Naive B cell (primary cell): ENCODE data around the gene STARD13. TPM values are rescaled to one million over a fixed set of nuclear protein-coding genes. Genes with fewer than 3 reads are reported as not detected.
"Not testable (repeated sequence)": the region's sequence is repeated elsewhere in the genome, so short reads cannot be mapped to it uniquely, and the experiment has no call there.

Source experiments
- ATAC-seq, 2 donors: fragments of 150-1000 bp; cut with Tn5 transposase; 2 replicates each; pipeline ENCODE4 v1.10.0; 2021; ENCODE audit warnings: low read depth in 2 of 2, mild to moderate bottlenecking in 2 of 2, moderate library complexity in 2 of 2
- DNase-seq: peaks from one replicate; pipeline ENCODE4 v3.0.0; 2022
- H3K27ac Mint-ChIP-seq, 6 donors: one replicate each; pipeline ENCODE4 v1.8.0; 2020 to 2022; ENCODE audit warnings: mild to moderate bottlenecking in 6 of 6, mixed read lengths in 6 of 6, moderate library complexity in 5 of 6, inconsistent platforms in 2 of 6
- H3K27me3 Mint-ChIP-seq, 3 donors: one replicate each; pipeline ENCODE4 v1.8.0; 2021 to 2022; ENCODE audit warnings: mixed read lengths in 3 of 3, mild to moderate bottlenecking in 1 of 3
- H3K36me3 Mint-ChIP-seq, 2 donors: one replicate each; pipeline ENCODE4 v1.8.0; 2020 to 2022; ENCODE audit warnings: mixed read lengths in 2 of 2, inconsistent platforms in 1 of 2, mild to moderate bottlenecking in 1 of 2
- H3K4me1 Mint-ChIP-seq, 3 donors: one replicate each; pipeline ENCODE4 v1.8.0; 2020 to 2022; ENCODE audit warnings: mixed read lengths in 3 of 3, inconsistent platforms in 1 of 3, mild to moderate bottlenecking in 1 of 3, moderate library complexity in 1 of 3
- H3K4me3 Mint-ChIP-seq, 8 donors: one replicate each; pipeline ENCODE4 v1.8.0; 2020 to 2022; ENCODE audit warnings: mild to moderate bottlenecking in 8 of 8, mixed read lengths in 8 of 8, moderate library complexity in 8 of 8, inconsistent platforms in 2 of 8
- H3K9me3 Mint-ChIP-seq, 7 donors: one replicate each; pipeline ENCODE4 v1.8.0; 2020 to 2022; ENCODE audit warnings: mixed read lengths in 7 of 7, mild to moderate bottlenecking in 5 of 7, inconsistent platforms in 2 of 7, moderate library complexity in 1 of 7
- polyA plus RNA-seq, 6 donors: library from polyadenylated mRNA; unstranded; fragments of 300-500 nt; fragmentation: Illumina TruSeq; gene quantifications; one replicate each; pipeline ENCODE4 v1.2.3, GENCODE V29; 2021; ENCODE audit warnings: low read depth in 6 of 6

STARD13 gene
- polyA plus RNA-seq, 6 donors from 2014 or later, result 0.61 TPM; not detected in 5

GRCh38 chr13:33251131-33251661 is 34.4 kb downstream of the STARD13 start:
- Mint-ChIP-seq H3K9me3 (no peaks in the 10 kb centered on the region), H3K4me3 (no peak overlapping the region), H3K27ac (peak overlapping the region in 2 of 6 donors; percentile 32 to 45), H3K36me3 (no peaks in the 10 kb centered on the region), H3K4me1 (peaks cover 4 to 10% (median 6%) of the 10 kb centered on the region in 3 donors), H3K27me3 (no peaks in the 10 kb centered on the region)
- DNase-seq (no peak), ATAC-seq (peak; percentile 40 to 53)

- H3K4me3 Mint-ChIP-seq, result no peak overlapping the region
- ATAC-seq, result no peak
- no peaks in the 10 kb centered on the region for H3K27me3 Mint-ChIP-seq
Measured at GRCh38 chr13:33250609-33251008, 34.9 kb downstream of the STARD13 start.

GRCh38 chr13:33249894-33250293 is 35.7 kb downstream of the STARD13 start:
- no peaks in the 10 kb centered on the region for H3K9me3 Mint-ChIP-seq
- H3K36me3 Mint-ChIP-seq, result no peaks in the 10 kb centered on the region
- H3K27ac Mint-ChIP-seq, result peak overlapping the region in 1 of 6 donors; percentile 24
- peaks cover 4 to 10% (median 6%) of the 10 kb centered on the region in 3 donors for H3K4me1 Mint-ChIP-seq
- H3K27me3 Mint-ChIP-seq, result no peaks in the 10 kb centered on the region
- peak overlapping the region in 1 of 8 donors; percentile 15 for H3K4me3 Mint-ChIP-seq
- no peak for ATAC-seq
- no peak for DNase-seq

More at GRCh38 chr13:33250609-33251008, 34.9 kb downstream of the STARD13 start:
- no peaks in the 10 kb centered on the region for H3K9me3 Mint-ChIP-seq
- peaks cover 4 to 10% (median 6%) of the 10 kb centered on the region in 3 donors for H3K4me1 Mint-ChIP-seq
- H3K27ac Mint-ChIP-seq, result no peak overlapping the region
- DNase-seq, result no peak
- H3K36me3 Mint-ChIP-seq, result no peaks in the 10 kb centered on the region

- no peak for ATAC-seq
- Mint-ChIP-seq H3K4me3 (no peak overlapping the region), H3K9me3 (no peaks in the 10 kb centered on the region), H3K36me3 (no peaks in the 10 kb centered on the region), H3K4me1 (peaks cover 4 to 10% (median 6%) of the 10 kb centered on the region in 3 donors), H3K27me3 (no peaks in the 10 kb centered on the region), H3K27ac (no peak overlapping the region)
- DNase-seq, result no peak
Measured at GRCh38 chr13:33249066-33249465, 36.5 kb downstream of the STARD13 start.

GRCh38 chr13:33245505-33246158 is 39.9 kb downstream of the STARD13 start:
- H3K27ac Mint-ChIP-seq, result no peak overlapping the region
- H3K4me1 Mint-ChIP-seq, result peaks cover under 1 to 1% (median under 1%) of the 10 kb centered on the region in 3 donors
- no peak overlapping the region for H3K4me3 Mint-ChIP-seq
- peaks cover 0 to 4% (median 0%) of the 10 kb centered on the region in 7 donors for H3K9me3 Mint-ChIP-seq
- no peak for ATAC-seq
- no peak for DNase-seq
- H3K27me3 Mint-ChIP-seq, result no peaks in the 10 kb centered on the region
- H3K36me3 Mint-ChIP-seq, result peaks cover 0 to 7% of the 10 kb centered on the region in 2 donors

- ATAC-seq (no peak), DNase-seq (no peak)
- Mint-ChIP-seq H3K27ac (no peak overlapping the region), H3K4me1 (no peaks in the 10 kb centered on the region), H3K9me3 (peaks cover 0 to 8% (median 3%) of the 10 kb centered on the region in 7 donors), H3K4me3 (no peak overlapping the region), H3K36me3 (peaks cover 0 to 7% of the 10 kb centered on the region in 2 donors), H3K27me3 (peaks cover 0 to 4% (median 0%) of the 10 kb centered on the region in 3 donors)
Measured at GRCh38 chr13:33244907-33245287, 40.7 kb downstream of the STARD13 start.

- H3K27me3 Mint-ChIP-seq, result peaks cover 0 to 9% (median 0%) of the 10 kb centered on the region in 3 donors
- peaks cover 0 to 7% of the 10 kb centered on the region in 2 donors for H3K36me3 Mint-ChIP-seq
- no peak overlapping the region for H3K27ac Mint-ChIP-seq
- H3K9me3 Mint-ChIP-seq, result peaks cover 0 to 8% (median 3%) of the 10 kb centered on the region in 7 donors
- H3K4me3 Mint-ChIP-seq, result no peak overlapping the region
- ATAC-seq, result no peak
- H3K4me1 Mint-ChIP-seq, result no peaks in the 10 kb centered on the region
- DNase-seq, result no peak
Measured at GRCh38 chr13:33244210-33244906, 41.2 kb downstream of the STARD13 start.

- no peak for DNase-seq
- Mint-ChIP-seq H3K4me3 (no peak overlapping the region), H3K4me1 (no peaks in the 10 kb centered on the region), H3K27me3 (peaks cover 0 to 9% (median 0%) of the 10 kb centered on the region in 3 donors), H3K36me3 (peaks cover 0 to 7% of the 10 kb centered on the region in 2 donors), H3K27ac (no peak overlapping the region), H3K9me3 (peaks cover 0 to 8% (median 4%) of the 10 kb centered on the region in 7 donors)
- no peak for ATAC-seq
Measured at GRCh38 chr13:33242984-33243617, 42.5 kb downstream of the STARD13 start.

- not testable (repeated sequence) for ATAC-seq, H3K36me3 Mint-ChIP-seq, H3K4me3 Mint-ChIP-seq, H3K4me1 Mint-ChIP-seq, H3K9me3 Mint-ChIP-seq, H3K27ac Mint-ChIP-seq, H3K27me3 Mint-ChIP-seq, DNase-seq
Measured at GRCh38 chr13:33242372-33242771, 43.2 kb downstream of the STARD13 start.

- no peaks in the 10 kb centered on the region for H3K4me1 Mint-ChIP-seq
- ATAC-seq, result no peak
- H3K4me3 Mint-ChIP-seq, result no peak overlapping the region
- no peak for DNase-seq
- no peak overlapping the region for H3K27ac Mint-ChIP-seq
- H3K36me3 Mint-ChIP-seq, result peaks cover 0 to 24% of the 10 kb centered on the region in 2 donors
- H3K27me3 Mint-ChIP-seq, result peaks cover 0 to 12% (median 9%) of the 10 kb centered on the region in 3 donors
- peaks cover 9 to 20% (median 17%) of the 10 kb centered on the region in 7 donors for H3K9me3 Mint-ChIP-seq
Measured at GRCh38 chr13:33236021-33236420, 49.5 kb downstream of the STARD13 start.

- H3K27me3 Mint-ChIP-seq, result peaks cover 0 to 12% (median 9%) of the 10 kb centered on the region in 3 donors
- H3K4me3 Mint-ChIP-seq, result no peak overlapping the region
- peaks cover 9 to 20% (median 17%) of the 10 kb centered on the region in 7 donors for H3K9me3 Mint-ChIP-seq
- no peaks in the 10 kb centered on the region for H3K4me1 Mint-ChIP-seq
- H3K27ac Mint-ChIP-seq, result no peak overlapping the region
- ATAC-seq, result no peak
- H3K36me3 Mint-ChIP-seq, result peaks cover 0 to 24% of the 10 kb centered on the region in 2 donors
- no peak for DNase-seq
Measured at GRCh38 chr13:33235564-33235963, 50.0 kb downstream of the STARD13 start.

GRCh38 chr13:33235078-33235477 is 50.5 kb downstream of the STARD13 start:
- ATAC-seq, result no peak
- H3K27me3 Mint-ChIP-seq, result peaks cover 0 to 12% (median 8%) of the 10 kb centered on the region in 3 donors
- no peak overlapping the region for H3K4me3 Mint-ChIP-seq
- peaks cover 0 to 24% of the 10 kb centered on the region in 2 donors for H3K36me3 Mint-ChIP-seq
- no peak overlapping the region for H3K27ac Mint-ChIP-seq
- DNase-seq, result no peak
- H3K9me3 Mint-ChIP-seq, result peaks cover 9 to 17% (median 15%) of the 10 kb centered on the region in 7 donors
- H3K4me1 Mint-ChIP-seq, result no peaks in the 10 kb centered on the region

- H3K36me3 Mint-ChIP-seq, result peaks cover 0 to 24% of the 10 kb centered on the region in 2 donors
- H3K27ac Mint-ChIP-seq, result no peak overlapping the region
- peaks cover 0 to 2% (median 0%) of the 10 kb centered on the region in 3 donors for H3K4me1 Mint-ChIP-seq
- DNase-seq (no peak), ATAC-seq (no peak)
- peaks cover 0 to 12% (median 0%) of the 10 kb centered on the region in 3 donors for H3K27me3 Mint-ChIP-seq
- H3K4me3 Mint-ChIP-seq, result no peak overlapping the region
- peaks cover 7 to 17% (median 12%) of the 10 kb centered on the region in 7 donors for H3K9me3 Mint-ChIP-seq
Measured at GRCh38 chr13:33233547-33233946, 52.0 kb downstream of the STARD13 start.
